ENCODE data around the gene ETNK1. TPM values are rescaled to one million over a fixed set of nuclear protein-coding genes. Genes with fewer than 3 reads are reported as not detected.

Gene ETNK1
- total RNA-seq, 2 experiments from 2014 or later = 66.9 to 72.0 TPM

DNA sequence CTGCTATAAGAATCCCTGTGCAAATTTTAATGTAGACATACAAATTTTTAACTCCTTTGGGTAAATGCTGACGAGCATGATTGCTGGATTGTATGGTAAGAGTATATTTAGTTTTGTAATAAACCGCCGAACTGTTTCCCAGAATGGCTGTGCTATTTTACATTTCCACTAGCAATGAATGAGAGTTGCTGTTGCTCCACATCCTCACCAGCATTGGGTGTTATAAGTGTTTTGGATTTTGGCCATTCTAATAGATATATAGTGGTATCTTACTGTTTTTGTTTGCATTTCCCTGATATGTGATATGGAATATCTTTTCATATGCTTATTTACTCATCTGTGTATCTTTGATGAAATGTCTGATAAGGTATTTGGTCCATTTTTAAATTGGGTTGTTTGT is 23.7 kb downstream of the ETNK1 start:
- peaks cover 40% of the 10 kb centered on the region for H3K36me3 Mint-ChIP-seq (ENCODE audit: low read depth)
- DNase-seq = no peak
- ChIA-PET POLR2A (no interaction called here), CTCF (no interaction called here)
- no peak overlapping the region for H3K27ac Mint-ChIP-seq
- no peak overlapping the region for H3K4me3 Mint-ChIP-seq
- H3K9me3 Mint-ChIP-seq = no peaks in the 10 kb centered on the region
- no peaks in the 10 kb centered on the region for H3K27me3 Mint-ChIP-seq
- H3K4me1 Mint-ChIP-seq = peaks cover 4% of the 10 kb centered on the region

DNA sequence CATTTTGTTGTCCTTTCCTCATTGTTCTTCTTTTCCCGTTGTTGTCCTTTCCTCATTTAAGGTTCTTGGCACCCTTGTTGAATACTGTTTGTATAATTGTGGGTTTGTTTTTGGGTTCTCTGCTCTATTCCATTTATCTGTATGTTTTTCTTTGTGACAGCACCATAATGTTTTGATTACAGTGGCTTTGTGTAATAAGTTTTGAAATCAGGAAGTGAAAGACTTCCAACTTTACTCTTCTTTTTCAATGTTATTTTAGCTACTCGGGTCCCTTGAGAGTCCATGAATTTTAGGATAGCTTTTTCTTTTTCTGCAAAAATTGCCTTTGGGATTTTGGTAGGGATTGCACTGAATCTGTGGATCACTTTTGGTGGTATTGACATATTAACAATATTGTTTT is 28.1 kb downstream of the ETNK1 start:
- Mint-ChIP-seq H3K36me3 (ENCODE audit: low read depth) (peaks cover 36% of the 10 kb centered on the region), H3K4me3 (no peak overlapping the region), H3K27ac (no peak overlapping the region), H3K27me3 (no peaks in the 10 kb centered on the region), H3K4me1 (peaks cover 8% of the 10 kb centered on the region), H3K9me3 (no peaks in the 10 kb centered on the region)
- CTCF ChIA-PET = no interaction called here
- DNase-seq = no peak
- POLR2A ChIA-PET = no interaction called here

DNA sequence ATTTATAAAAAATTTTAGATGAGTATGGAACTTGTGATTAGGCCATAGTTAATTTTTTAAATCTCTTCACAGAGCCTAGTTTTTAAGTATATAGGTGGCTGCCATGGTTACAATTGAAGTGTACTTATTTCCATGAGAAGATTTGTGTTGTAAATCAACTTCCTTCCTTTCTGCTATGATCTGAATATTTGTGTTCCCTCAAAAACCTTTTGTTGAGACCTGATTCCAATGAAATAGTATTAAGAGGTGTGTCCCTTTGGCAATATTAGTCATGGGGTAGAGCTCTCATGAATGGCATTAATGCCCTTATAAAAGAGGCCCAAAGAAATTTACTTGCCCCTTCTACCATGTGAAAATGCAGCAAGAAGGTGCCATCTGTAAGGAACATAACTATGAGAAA is 28.8 kb downstream of the ETNK1 start:
- ChIA-PET POLR2A (no interaction called here), CTCF (no interaction called here)
- H3K4me3 Mint-ChIP-seq = no peak overlapping the region
- H3K27ac Mint-ChIP-seq = no peak overlapping the region
- peaks cover 8% of the 10 kb centered on the region for H3K4me1 Mint-ChIP-seq
- peaks cover 38% of the 10 kb centered on the region for H3K36me3 Mint-ChIP-seq (ENCODE audit: low read depth)
- H3K27me3 Mint-ChIP-seq = no peaks in the 10 kb centered on the region
- H3K9me3 Mint-ChIP-seq = no peaks in the 10 kb centered on the region
- DNase-seq = no peak

DNA sequence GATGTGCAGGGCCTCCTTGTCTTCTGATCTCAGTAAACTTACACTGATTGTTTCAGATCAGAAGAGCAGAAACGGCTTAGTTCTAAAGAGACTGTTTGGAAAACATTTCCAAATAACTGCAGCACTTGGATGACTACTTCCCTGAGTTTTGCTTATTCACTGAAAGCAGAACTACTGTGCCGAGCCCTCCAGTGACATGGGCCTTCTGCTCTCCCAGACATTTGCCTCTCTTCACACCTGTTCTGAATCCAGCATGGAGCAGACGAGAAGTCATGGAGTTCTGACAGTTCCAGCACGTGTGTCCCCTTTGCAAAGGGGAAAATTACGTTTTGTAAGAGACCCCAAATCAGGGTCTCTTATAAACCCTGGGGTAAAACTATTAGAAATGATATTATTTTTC is 31.4 kb downstream of the ETNK1 start:
- Mint-ChIP-seq H3K27me3 (no peaks in the 10 kb centered on the region), H3K4me3 (no peak overlapping the region), H3K9me3 (no peaks in the 10 kb centered on the region), H3K36me3 (ENCODE audit: low read depth) (peaks cover 31% of the 10 kb centered on the region), H3K4me1 (peaks cover 8% of the 10 kb centered on the region), H3K27ac (no peak overlapping the region)
- ChIA-PET CTCF (no interaction called here), POLR2A (no interaction called here)
- no peak for DNase-seq

DNA sequence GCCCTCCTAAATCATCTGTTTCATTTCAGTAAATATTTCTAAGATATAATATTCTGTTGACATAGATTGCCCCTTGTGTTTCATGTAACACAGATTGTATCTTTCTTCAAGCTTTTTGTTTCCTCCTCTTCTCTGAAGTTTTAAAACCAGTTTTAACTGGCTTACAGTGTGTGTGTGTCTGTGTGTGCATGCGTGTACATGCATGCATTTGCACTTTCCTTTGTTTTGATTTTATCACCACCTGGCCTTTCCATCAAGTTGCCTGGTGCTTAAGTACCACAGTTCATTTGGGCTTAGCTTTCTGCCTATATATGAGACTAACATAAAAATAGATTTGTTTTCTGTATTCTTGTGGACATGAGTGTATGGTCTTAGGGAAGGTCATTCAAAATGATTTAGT is 31.9 kb downstream of the ETNK1 start:
- Mint-ChIP-seq H3K4me3 (no peak overlapping the region), H3K9me3 (no peaks in the 10 kb centered on the region), H3K27me3 (no peaks in the 10 kb centered on the region), H3K27ac (no peak overlapping the region), H3K4me1 (peaks cover 8% of the 10 kb centered on the region), H3K36me3 (ENCODE audit: low read depth) (peaks cover 27% of the 10 kb centered on the region)
- ChIA-PET POLR2A (no interaction called here), CTCF (no interaction called here)
- DNase-seq = no peak

DNA sequence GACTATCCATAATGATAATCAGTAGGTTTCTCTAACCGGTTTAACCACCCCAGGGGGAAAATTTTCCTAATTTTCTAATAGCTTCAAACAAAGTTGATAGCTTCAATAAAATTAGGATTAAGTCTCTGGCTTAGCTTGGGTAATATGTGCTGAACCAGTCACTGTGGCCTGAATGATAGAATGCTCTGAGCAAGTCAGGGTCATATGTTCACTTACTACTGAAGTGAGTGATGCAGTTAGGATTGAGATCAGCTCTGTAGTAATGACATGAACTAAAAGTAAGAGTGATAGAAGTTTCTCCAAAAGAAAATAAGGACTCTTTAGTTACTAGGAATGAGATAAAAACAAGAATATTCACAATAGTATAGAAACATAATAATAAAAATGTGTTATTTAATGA is 32.6 kb downstream of the ETNK1 start:
- Mint-ChIP-seq H3K36me3 (ENCODE audit: low read depth) (peaks cover 27% of the 10 kb centered on the region), H3K4me3 (no peak overlapping the region), H3K27me3 (no peaks in the 10 kb centered on the region), H3K4me1 (peaks cover 8% of the 10 kb centered on the region), H3K27ac (no peak overlapping the region), H3K9me3 (no peaks in the 10 kb centered on the region)
- ChIA-PET POLR2A (no interaction called here), CTCF (no interaction called here)
- no peak for DNase-seq

DNA sequence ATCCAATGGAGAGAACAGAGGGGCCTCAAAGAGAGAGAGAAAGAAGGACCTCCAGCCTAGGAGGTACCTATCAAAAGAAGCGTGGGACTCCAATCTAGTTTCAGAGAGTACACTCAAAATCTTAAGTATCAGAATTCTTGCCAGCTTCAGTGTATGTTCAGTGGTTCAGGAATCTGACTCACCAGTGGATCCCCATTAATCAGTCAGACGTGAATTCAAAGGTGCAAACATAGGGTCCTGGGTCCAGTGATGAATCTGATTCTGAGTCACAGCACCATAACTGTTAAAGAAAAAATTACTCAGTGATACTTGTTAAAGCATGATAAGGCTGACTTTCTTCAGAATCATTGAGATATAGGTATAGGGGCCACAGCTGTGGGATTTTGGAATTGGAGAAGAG is 33.2 kb downstream of the ETNK1 start:
- Mint-ChIP-seq H3K4me3 (no peak overlapping the region), H3K9me3 (no peaks in the 10 kb centered on the region), H3K36me3 (ENCODE audit: low read depth) (peaks cover 21% of the 10 kb centered on the region), H3K27me3 (no peaks in the 10 kb centered on the region), H3K4me1 (peaks cover 6% of the 10 kb centered on the region), H3K27ac (peak overlapping the region; percentile 28)
- CTCF ChIA-PET = no interaction called here
- POLR2A ChIA-PET = no interaction called here
- no peak for DNase-seq

DNA sequence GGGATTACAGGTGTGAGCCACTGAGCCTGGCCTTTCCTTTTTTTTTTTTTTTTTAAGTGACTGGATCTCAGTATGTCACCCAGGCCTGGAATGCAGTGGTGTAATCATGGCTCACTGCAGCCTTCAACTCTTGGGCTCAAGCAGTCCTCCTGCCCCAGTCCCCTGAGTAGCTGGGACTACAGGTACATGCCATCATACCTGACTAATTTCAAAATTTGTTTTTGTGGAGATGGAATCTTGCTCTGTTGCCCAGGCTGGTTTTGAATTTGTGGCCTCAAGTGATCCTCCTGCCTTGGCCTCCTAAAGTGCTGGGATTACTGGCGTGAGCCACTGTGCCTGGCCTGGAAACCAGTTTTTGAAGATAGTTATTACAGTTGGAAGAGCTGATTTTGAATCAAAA is 37.4 kb downstream of the ETNK1 start:
- ChIA-PET CTCF (no interaction called here), POLR2A (no interaction called here)
- Mint-ChIP-seq H3K36me3 (ENCODE audit: low read depth) (peaks cover 23% of the 10 kb centered on the region), H3K4me1 (peaks cover 1% of the 10 kb centered on the region), H3K27ac (no peak overlapping the region), H3K9me3 (no peaks in the 10 kb centered on the region), H3K27me3 (no peaks in the 10 kb centered on the region), H3K4me3 (no peak overlapping the region)
- no peak for DNase-seq

DNA sequence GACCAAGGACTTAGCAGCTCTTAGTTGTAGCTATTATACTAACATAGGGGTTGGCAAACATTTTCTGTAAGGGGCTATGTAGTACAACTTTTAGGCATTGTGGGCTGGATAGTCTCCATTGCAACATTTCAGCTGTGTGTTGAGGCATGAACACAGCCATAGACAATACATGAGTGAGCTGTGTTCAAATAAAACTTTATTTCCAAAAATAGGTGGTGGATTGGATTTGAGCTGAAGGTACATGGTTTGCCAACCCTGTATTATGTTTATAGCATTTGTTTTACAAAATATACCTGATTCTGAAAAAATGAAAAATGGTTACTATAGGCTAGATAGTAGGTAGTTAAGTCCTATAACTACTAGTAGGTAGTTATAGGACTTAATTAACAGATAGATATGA is 40.5 kb downstream of the ETNK1 start:
- Mint-ChIP-seq H3K4me1 (peaks cover 1% of the 10 kb centered on the region), H3K27me3 (no peaks in the 10 kb centered on the region), H3K4me3 (no peak overlapping the region), H3K9me3 (no peaks in the 10 kb centered on the region), H3K27ac (no peak overlapping the region), H3K36me3 (ENCODE audit: low read depth) (peaks cover 14% of the 10 kb centered on the region)
- ChIA-PET CTCF (interaction anchor here (0.6 to 1.6 kb wide), 3 partner anchors 8 to 114 kb away, joined by 3 read pairs; no protein-coding TSS in a partner anchor), POLR2A (no interaction called here)
- no peak for DNase-seq

DNA sequence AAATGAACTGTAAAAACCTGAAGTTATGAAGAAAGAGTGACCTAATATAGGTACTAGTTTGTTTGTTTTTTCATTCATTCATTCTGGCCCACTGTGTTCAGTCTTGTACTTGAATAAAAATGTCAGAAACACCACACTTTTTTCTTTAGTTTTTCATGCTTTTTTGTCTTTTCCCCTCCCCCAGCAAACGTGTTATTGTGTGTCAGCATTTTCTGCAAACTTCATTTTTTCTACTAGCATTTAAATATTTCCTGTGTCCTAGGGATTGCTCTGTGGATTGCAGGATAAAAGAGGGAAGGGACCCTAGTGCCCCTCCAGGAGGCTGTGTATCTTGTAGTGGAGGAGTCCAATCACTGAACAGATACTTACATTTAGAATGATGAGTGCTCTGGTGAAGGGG is 42.2 kb downstream of the ETNK1 start:
- H3K9me3 Mint-ChIP-seq = no peaks in the 10 kb centered on the region
- peaks cover 12% of the 10 kb centered on the region for H3K36me3 Mint-ChIP-seq (ENCODE audit: low read depth)
- no peak overlapping the region for H3K4me3 Mint-ChIP-seq
- no peak for DNase-seq
- no peaks in the 10 kb centered on the region for H3K27me3 Mint-ChIP-seq
- H3K4me1 Mint-ChIP-seq = peaks cover 1% of the 10 kb centered on the region
- ChIA-PET POLR2A (no interaction called here), CTCF (no interaction called here)
- H3K27ac Mint-ChIP-seq = no peak overlapping the region

DNA sequence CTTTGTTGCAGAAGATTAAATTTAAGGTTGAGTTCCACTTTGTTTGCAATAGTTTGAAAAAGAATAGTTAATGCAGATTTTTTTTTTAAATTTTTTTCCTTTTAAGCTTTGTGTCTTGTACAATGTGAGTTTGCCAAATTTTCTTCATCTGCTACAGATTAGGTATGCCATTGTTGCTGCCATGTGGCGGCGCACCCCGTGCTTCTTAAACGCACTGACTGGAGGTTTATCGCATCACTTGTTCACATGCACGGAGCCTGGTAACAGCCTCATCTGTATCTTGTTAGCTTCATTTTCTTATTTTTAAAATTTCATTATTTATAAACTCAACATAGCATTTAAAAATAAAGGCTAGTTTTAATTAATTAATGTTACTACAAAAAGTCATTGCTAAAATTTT is 43.5 kb downstream of the ETNK1 start:
- Mint-ChIP-seq H3K9me3 (no peaks in the 10 kb centered on the region), H3K27me3 (no peaks in the 10 kb centered on the region), H3K36me3 (ENCODE audit: low read depth) (peaks cover 12% of the 10 kb centered on the region), H3K27ac (no peak overlapping the region), H3K4me1 (peaks cover 1% of the 10 kb centered on the region), H3K4me3 (no peak overlapping the region)
- no peak for DNase-seq
- POLR2A ChIA-PET = interaction anchor here (0.5 kb wide), 1 partner anchor 61 kb away, joined by 3 read pairs; no protein-coding TSS in a partner anchor
- CTCF ChIA-PET = no interaction called here

DNA sequence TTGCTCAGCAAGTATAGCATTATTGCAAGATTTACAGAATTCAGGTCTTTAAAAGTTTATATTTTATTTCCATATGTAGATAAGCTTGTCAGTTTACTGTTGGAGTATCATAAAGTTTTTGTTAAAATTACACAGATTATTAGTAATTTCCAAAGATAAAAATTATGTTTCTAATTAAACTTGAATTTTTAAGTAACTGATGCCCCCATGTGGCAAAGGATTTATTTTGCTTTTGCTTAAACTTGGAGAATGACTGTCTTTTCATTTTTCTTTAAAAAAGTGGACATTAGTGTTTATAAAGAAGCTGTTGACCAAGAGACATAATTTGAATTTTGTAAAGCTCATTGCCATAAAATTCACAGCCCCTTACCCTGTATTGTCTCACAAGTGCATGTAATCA is 45.8 kb downstream of the ETNK1 start:
- no peak overlapping the region for H3K4me3 Mint-ChIP-seq
- DNase-seq = no peak
- no peaks in the 10 kb centered on the region for H3K4me1 Mint-ChIP-seq
- H3K27me3 Mint-ChIP-seq = no peaks in the 10 kb centered on the region
- ChIA-PET CTCF (no interaction called here), POLR2A (no interaction called here)
- peaks cover 22% of the 10 kb centered on the region for H3K36me3 Mint-ChIP-seq (ENCODE audit: low read depth)
- H3K27ac Mint-ChIP-seq = no peak overlapping the region
- no peaks in the 10 kb centered on the region for H3K9me3 Mint-ChIP-seq

DNA sequence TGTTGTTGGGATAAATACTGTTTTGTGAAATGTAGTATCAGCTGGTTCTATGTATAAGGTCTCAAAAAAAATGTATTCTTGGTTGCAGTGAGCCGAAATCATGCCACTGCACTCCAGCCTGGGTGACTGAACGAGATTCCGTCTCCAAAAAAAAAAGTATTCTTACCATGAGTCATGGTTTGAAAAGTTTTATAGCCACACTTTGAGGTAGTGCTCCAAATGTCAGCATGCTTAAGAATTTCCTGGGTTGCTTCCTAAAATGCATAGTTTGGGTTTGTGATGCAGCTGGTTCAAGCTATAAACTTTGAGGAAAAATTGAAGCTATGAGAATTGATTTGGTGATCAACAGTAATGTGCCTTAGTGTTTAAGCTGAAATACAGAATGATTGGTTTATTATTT is 48.0 kb downstream of the ETNK1 start:
- no peak for DNase-seq
- H3K4me3 Mint-ChIP-seq = no peak overlapping the region
- peaks cover 38% of the 10 kb centered on the region for H3K36me3 Mint-ChIP-seq (ENCODE audit: low read depth)
- no peaks in the 10 kb centered on the region for H3K9me3 Mint-ChIP-seq
- ChIA-PET CTCF (interaction anchor here (1.0 to 1.3 kb wide), 3 partner anchors 8 to 115 kb away, joined by 3 read pairs; no protein-coding TSS in a partner anchor), POLR2A (no interaction called here)
- no peaks in the 10 kb centered on the region for H3K27me3 Mint-ChIP-seq
- H3K27ac Mint-ChIP-seq = no peak overlapping the region
- no peaks in the 10 kb centered on the region for H3K4me1 Mint-ChIP-seq

DNA sequence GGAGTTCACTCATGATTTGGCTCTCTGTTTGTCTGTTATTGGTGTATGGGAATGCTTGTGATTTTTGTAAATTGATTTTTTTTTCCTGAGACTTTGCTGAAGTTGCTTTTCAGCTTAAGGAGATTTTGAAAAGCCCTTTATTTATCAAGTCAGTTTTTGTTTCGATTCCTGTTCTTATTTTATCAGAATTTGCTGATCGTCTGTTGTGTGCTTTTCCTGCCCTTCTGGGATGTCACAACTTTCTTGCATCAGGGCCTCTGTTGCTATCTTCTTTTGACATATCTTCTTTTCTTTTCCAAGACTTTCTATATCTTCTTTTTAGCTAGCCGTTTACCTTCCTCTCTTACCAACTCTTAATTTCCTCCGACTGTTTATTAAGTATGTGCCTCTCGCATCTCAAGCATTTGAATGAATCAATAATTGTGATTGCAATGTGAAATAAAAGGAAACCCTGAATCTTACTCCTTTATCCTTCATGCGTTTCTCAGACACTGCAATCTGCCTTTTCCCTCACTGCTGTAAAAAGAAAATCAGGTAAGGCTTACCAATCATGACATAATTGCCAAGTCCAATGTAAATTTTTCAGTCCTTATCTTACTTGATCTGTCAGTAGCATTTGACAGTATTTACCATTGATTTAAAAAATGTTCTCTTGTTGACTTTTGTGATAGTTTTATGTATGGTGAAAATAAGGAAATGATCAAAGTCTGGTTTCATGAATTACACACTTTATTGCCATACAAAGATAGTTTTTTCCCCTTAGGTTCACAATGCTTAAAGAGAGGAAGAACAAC is 53.0 kb downstream of the ETNK1 start:
- no peak overlapping the region for H3K4me3 Mint-ChIP-seq
- POLR2A ChIA-PET = no interaction called here
- no peaks in the 10 kb centered on the region for H3K27me3 Mint-ChIP-seq
- no peak overlapping the region for H3K27ac Mint-ChIP-seq
- no peaks in the 10 kb centered on the region for H3K4me1 Mint-ChIP-seq
- H3K36me3 Mint-ChIP-seq (ENCODE audit: low read depth) = peaks cover 52% of the 10 kb centered on the region
- no peak for DNase-seq
- H3K9me3 Mint-ChIP-seq = no peaks in the 10 kb centered on the region
- CTCF ChIA-PET = no interaction called here
